ENCODE data around the gene NVL.

The NVL gene

DNA sequence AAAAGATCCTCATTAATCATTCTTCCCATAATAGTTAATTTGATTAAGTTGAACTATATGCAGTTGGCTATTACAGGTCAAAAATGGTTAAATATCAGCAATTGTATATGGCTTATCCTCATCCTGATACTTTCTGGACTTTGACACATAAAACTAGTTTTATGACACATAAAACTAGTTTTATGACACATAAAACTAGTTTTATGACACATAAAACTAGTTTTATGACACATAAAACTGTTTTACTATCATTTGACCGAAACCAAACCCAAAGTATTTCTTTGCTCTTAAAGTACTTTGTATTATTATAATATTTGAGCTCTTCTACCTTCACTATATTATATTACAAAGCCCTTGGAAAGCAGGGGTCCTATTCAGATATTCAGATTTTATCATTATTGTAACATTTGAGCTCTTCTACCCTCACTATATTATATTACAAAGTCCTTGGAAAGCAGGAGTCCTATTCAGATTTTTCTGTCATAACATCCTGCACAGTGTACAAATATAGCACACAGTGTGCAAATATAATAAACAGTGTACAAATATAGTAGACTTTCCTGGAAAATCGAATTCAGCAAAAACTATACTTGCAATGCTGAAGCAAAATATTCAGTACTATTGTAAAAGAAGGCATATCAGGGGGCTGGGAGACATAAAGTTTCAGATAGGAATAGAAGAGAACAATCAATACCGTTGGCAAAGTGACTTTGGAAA is 53.0 kb downstream of the NVL start:
- DNase-seq = no peak

DNA sequence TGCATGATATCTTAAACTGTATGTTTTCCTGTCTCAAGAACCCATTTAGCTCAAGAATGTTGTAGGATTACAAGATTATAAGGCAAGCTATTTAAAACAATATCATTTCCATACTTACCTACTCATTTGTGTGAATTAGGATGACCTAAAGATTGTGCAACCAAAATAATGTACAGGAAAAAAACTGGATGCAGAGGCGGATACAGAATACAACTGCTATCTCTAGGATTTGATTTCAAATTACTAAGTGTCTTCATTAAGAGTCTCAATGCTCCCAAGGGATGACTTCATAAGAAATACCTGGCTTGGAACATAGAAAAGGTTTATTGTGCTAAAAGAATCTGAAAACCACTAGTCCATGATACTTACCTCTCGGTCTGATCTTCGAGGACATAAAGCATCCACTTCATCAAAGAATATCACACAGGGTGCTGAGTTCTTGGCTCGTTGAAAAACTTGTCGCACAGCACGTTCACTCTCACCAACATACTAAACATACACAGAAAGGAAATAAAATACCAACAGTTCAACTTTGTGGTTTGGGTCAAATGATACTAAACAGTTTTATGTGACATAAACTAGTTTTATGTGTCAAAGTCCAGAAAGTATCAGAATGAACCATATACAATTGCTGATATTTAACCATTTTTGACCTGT is 54.9 kb downstream of the NVL start:
- no peak for DNase-seq

DNA sequence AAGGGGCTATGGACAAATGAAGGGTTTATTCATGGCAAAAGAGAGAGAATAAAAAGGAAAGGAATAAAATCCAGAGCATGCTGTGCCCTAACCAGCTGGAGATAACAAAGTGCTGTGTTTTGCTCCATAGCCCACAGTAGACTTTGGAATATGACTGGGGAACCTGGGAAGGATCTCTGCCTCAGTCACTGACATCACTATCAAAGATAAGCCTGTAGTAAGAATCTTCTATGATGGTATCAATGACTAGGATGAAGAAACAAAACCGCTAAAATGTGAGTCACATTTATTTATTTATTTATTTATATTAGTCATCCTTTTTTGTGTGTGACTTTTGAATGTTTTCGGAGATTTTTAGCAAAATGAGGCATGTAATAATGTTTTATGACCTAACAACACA is 56.3 kb downstream of the NVL start:
- DNase-seq = no peak

DNA sequence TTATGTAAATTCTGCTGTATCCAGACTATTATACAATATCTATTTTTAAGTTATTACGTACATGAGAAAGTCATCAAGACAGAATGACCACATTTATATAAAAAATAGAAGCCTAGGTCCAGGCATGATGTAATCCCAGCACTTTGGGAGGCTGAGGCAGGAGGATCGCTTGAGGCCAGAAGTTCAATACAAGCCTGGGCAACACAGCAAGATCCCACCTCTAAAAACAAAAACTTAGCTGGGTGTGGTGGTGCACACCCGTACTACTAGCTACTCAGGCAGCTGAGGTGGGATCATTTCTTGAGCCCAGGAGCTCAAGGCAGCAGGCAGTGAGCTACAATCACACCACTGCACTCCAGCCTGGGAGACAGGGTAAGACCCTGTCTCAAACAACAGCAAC is 58.9 kb downstream of the NVL start:
- no peak for DNase-seq

DNA sequence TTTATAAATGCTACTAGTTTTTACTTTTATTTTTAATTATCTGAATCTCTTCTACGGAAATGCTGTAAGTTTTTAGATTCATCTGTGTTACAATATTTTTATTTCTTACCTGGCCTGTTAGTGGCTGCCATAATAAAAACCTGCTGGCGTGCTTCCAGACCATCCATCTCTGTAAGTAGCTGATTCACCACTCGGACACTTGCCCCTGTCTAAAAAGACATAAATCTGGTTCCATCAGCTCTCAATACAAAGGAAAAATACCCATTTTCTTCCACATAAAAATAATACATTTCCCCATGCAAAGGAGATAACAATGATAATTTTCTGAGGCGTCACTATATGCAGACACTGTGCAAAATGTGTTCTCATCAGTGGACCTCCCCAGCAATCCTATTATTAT is 62.0 kb downstream of the NVL start:
- no peak for DNase-seq

DNA sequence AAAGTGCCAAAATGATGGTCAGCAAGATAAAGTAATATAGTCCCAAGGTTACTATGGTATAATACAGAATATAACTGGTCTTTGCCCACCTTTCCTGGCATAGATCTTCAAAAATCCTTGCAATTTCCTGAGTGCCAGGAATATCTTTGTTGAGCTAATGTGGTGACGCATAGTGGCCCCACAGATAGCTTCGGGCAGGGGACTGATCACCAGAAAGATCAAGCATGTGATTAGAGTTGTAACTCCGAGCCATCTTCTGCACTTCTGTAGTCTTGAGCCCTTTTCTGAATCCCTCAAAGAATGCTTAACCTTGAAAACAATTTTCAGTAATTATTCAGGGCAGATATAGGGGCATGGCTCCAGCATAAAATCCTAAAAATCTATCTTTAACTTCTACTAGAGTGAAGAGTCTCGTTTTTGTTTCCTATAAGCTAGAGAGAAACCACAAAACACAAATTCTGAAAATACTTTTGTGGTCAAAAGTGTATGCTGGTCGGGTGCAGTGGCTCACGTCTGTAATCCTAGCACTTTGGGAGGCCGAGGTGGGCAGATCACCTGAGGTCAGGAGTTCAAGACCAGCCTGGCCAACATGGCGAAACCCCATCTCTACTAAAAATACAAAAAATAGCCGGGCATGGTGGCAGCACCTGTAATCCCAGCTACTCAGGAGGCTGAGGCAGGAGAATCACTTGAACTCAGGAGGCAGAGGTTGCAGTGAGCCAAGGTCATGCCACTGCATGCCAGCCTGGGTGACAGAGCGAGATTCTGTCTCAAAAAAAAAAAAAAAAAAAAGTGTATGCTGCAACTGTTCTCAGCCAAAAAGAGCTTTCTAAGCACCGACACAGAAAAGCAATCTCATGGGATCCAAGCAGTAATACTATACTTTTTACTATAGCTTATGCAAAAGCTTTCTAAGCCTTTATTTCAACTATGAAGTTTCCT is 62.8 kb downstream of the NVL start:
- DNase-seq = no peak

DNA sequence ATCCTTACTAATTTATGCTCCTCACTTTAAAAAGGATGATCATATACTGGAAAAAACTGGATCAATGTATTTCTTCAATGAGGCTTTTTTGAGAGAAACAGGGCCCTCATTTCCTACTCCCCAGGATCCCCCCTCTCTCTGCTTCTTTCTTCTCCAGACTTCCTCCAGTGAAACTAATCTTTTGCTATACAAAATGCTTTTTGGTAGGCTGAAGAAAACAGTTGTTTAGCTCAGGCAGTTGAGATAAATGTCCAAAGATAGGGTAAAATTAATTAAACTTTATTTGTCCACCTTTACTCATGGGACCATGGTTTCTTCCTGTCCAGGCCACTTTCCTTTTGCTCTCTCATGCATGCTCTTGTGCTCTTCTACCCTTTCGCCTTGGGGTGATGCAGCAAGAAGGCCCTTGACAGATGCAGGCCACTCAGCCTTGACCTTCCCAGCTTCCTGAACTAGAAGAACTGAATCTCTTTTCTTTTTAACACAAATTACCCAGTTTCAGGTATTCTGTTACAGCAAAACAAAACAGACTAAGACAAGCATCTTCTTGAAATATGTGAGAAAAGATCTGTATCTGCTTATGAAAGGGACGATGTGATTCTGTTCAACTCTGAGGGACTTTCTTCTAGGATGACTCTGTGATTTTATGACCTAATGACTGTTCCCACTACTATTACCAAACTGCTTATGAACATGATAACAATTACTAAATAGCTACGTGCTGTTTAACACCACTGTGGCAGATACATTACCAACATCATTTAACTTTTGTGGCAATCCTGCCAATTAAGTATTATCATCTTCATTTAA is 63.7 kb downstream of the NVL start:
- no peak for DNase-seq

DNA sequence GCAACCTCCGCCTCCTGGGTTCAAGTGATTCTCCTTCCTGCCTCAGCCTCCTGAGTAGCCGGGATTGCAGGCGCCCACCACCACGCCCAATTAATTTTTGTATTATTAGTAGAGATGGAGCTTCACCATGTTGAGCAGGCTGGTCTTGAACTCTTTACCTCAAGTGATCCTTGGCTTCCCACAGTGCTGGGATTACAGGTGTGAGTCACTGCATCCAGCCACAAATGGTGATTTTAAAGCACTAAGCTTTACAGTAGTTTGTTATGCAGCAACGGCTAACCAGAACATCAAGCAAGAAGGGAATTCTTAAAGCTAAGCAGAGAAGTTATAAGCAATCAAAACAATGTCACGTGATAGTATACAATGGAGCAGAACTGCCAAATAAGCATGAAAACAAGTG is 65.7 kb downstream of the NVL start:
- no peak for DNase-seq

DNA sequence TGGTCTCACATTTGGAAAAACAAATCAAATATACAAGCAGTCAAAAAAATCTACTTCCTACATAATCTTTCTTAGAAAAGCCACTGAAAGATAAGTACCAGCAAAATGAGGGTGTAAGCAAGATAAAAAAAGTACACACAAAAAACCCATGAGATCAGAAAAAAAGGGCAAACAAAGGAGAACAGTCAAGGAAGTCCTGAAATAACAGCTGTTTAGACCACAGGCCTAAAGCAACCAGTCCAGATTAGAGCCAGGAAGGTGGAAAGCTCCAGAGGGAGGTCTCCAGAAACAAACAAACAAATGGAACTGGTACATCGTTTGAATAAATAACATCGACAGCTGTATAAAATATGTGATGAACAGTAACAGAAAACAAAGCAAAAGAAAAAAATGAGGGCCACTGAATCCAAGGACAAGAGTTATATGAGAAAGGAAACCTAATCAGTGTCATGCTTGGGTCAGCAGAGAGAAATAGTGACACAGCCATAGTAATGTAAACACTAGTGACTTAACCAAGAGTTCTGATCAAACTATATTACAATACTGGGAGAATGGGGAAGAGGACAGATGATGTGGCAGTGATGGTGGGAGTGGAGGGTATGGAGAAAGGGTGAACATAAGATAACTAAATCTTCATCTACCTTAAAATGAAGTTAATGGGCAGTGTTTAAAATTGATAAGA is 67.5 kb downstream of the NVL start:
- no peak for DNase-seq

DNA sequence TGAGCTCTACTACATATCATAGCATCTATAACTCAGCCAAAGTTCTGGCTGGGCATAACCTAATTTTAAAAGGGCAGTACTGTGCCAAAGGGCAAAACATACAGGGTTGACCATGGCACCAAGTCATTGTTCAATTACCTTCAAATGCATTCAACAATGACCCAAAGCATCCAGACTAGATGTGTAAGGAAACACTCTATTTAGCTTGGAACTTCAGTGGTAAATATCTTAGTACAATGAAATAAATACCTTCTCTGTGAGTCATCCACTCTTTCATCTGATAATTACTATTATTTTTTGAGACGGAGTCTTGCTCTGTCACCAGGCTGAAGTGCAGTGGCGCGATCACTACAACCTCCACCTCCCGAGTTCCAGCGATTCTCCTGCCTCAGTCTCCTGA is 70.0 kb downstream of the NVL start:
- no peak for DNase-seq

DNA sequence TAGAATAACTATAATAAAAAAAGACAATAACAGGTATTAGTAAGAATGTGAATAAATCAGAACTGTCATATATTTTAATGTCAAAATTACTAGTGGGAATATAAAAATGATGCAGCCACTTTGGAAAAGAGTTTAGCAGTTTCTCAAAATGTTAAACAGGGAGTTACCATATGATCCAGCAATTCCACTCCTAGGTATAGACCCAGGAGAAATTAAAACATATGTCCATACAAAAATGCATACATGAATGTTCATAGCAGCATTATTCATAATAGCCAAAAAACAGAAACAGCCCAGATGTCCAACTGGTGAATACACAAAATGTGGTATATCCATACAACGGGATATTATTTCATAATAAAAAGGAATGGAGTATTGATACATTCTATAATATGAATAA is 71.6 kb downstream of the NVL start:
- no peak for DNase-seq

DNA sequence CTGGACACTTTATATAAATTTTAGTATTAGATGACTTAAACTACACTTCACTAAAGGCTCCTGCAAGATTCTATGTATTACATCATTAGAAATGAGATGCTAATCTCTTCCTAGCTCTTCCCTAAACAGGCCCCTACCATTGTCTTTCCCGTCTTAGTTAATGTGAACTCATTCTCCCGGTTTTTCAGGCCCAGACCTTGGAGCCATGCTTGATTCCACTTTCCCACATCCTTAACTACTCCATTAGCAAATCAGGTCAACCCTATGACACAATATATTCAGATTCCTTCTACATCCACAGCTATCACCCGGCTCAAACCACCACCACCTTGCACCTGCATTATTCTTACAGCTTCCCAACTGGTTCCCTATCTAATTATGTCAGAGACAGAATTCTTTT is 73.3 kb downstream of the NVL start:
- DNase-seq = no peak

DNA sequence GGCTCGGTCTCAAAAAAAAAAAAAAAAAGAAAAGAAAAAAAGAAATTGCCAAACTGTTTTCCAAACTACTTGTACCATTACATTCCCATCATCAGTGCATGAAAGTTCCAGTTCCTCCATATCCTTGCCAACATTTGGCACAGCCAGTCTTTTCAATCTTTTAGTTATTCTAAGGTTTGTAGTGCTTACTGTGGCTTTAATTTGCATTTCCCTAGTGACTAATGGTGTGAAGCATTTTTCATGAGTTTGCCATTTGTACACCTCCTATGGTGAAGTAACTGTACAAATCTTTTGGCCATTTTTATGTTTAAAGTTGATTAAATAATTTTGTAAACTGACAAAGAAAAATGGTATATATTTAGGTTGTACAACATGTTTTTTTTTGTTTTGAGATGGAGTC is 76.3 kb downstream of the NVL start:
- no peak for DNase-seq

DNA sequence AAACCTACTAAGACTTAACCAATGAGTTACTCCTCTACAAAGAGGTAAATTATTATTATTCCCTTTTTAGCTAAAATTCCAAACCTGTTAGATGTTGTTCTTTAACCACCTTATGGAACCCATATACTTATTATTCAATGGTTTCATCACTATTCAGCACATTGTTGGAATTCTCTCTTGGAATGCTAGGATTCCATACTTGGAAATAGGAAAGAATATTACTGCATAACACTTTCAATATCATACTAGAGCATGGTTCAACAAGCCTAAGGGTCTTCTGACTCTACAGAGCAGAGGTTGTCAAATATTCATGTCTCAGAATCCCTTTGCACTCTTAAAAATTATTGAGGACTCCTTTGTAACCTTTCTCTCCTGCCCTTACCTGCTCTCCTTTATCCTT is 77.5 kb downstream of the NVL start:
- DNase-seq = no peak

DNA sequence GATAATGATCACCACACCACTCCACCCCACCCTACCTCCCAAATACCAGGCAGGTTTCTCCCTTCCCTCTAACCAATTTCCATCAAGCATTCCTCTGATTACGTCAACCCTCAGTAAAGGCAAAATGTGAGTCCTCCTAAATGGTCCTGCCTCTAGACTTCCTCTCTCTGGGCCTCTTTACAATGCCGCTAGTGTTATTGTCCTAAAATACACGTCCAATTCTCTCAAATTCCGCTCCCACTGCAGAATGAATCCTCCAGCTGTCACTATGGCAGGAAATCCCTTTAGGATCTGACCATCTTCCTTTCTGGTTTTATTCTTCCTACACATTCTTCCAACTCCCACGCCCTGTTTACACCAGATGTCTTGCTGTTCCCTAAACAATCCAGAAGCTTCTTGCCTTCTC is 78.2 kb downstream of the NVL start:
- DNase-seq = no peak

DNA sequence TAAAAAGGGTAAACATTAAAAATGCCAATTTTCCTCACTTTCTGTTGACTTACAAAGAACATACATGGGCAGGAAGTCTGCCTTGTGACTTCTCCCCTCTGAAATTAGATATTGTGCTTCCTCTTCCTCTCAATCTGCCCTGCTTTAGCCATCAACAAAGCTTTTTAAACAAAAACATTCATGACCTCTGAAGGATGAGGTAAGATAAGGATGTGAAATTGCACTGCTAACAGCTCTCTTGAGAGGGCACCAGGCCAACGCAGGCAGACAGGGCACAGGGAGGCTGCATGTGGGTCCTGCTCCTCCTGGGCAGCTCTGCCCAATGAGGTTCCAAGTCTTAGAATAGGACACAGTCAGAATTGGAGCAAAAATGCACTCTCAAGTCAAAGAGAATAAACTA is 84.8 kb downstream of the NVL start:
- DNase-seq = peak; percentile 2

DNA sequence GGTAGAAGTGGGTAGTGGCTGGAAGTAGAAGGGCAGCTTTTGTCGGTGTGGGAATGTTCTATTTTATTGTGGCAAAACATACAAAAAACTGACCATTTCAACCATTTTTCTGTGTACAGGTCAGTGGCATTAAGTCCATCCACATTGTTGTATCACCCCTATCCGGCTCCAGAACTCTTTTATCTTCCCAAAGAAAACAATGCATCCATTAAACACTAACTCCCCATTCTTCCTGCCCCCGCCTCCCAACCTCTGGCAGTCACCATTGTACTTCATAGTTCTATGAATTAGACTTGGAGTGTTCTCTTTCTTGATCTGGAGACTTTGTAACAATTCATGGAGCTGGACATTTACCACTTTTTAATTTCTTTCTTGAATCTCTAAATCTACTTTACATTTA is 91.2 kb downstream of the NVL start:
- DNase-seq = no peak

DNA sequence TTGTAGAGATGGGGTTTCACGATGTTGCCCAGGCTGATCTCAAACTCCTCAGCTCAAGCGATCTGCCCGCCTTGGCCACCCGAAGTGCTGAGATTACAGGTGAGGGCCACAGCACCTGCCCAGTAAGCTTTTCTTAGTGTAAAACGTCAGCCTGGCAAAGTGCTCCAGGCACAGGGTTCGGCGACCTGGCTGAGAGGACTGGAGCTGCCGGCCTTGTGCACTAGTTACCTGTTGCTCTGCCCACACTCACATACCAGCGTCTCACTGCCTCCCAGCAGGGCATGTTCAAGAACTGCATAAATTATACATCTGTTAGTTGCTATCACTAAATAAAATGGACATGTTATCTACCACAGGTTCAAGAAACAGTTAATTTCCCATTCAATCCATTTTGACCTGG is 91.8 kb downstream of the NVL start:
- DNase-seq = no peak

DNA sequence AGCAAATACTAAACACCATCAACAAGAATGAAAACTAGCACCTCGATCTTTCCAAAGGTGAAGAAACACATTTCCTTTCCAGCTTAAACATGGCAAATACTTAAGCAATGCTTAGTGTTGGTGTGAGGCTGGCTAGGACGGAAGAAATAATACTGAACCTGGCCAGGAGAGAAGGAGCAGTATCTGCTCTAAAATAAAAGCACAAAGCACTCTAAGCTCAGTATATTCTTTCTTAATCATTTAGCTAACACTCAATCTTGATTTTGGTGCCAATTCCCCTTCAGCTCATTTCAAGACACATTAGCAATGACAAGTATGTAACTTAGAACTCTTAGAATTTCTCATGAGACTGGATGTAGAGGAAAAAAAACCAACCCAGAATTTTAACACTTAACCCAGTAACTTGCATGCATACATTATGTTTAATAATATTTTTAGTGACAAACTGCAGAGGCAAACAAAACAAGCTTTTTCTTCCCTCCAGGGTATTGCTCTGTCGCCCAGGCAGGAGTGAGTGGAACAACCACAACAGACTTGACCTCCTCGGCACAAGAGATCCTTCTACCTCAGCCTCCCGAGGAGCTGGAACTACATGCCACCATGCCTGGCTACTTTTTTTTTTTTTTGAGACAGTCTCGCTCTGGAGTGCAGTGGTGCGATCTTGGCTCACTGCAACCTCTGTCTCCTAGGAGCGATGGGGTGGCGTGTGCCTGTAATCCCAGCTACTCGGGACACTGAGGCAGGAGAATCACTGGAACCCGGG is 92.7 kb downstream of the NVL start:
- DNase-seq = no peak

DNA sequence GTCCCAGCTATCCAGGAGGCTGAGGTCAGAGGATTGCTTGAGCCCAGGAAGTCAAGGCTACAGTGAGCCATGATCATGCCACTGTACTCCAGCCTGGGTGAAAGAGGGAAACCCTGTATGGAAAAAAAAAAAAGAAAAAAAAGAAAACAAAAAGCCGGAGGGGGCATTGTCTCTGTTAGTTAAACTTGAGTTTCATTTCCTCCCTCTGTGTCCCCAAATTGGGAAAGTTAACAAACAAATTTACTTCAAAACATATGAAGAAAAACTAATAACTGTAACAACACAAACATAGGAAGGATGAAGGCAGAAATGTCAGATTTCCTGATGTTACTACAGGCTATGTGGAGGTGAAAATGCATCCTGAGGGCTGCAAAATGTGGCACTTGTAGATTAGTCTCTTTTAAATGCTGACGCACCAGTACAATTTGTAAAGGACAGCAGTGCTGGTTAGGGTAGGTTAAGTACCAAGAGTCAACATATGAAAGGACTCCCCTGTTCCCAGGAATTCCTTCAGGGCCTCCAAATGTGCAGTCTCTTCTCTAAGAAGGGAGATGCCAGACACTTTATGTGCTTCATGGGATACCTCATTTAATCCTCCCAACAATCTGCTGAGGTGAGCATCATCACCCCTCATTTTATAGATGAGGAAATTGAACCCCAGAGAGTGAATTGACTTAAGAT is 94.0 kb downstream of the NVL start:
- no peak for DNase-seq

DNA sequence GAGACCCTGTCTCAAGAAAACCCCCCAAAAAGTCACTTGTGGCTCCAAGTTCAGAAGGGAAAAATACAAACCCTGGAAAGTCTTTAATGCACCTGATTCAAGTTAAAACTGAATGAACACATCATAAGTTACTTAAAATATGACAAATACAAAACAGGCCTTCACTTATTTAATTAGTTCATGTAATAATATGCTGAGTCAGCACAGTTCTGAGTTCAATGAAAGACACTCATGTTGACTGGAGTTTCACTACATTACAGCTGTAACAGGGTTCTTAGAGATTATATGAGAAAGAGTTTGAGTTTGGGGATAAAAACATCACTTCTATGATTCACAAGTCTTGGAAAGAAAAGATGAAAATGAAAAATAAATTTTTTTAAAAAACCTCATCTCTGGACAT is 96.0 kb downstream of the NVL start:
- no peak for DNase-seq

All from activated CD4-positive, alpha-beta T cell treated with anti-CD3 and anti-CD28 coated beads, Interleukin-2, amount 50 U/mL, for 1 hour (primary cell).